Measurements from ENCODE around the gene SEC14L3.
"Not testable (repeated sequence)": the region's sequence is repeated elsewhere in the genome, so short reads cannot be mapped to it uniquely, and the experiment has no call there.

SEC14L3 gene

DNA sequence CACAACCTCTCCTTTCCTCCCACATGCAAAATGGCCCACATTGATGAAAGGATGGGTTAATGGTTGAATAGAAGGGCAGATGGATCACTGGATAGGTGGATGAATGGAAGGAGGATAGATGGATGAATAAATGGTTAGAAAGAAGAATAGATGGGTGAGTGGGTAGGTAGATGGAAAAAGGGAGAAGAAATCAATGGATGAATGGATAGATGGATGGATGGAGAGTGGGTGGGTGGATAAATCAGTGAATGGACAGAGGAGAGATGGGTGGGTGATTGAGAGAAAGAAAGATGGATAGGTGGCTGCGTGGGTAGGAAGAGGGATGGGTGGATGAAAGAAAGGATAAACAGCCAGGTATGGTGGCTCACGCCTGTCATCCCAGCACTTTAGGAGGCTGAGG, 1.2 kb downstream of the SEC14L3 start:
- Histone ChIP-seq H3K27me3 (replicated peaks; ENCODE audit: control insufficient read depth, insufficient read depth, low read length, poor library complexity, severe bottlenecking) (peaks cover 6% of the 10 kb centered on the region), H3K9me3 (ENCODE audit: control insufficient read depth, low read length) (no peaks in the 10 kb centered on the region), H3K4me1 (ENCODE audit: control insufficient read depth, insufficient read depth, low read length, poor library complexity, severe bottlenecking) (no peaks in the 10 kb centered on the region), H3K27ac (ENCODE audit: insufficient read depth, low read length, poor library complexity, severe bottlenecking) (no peak overlapping the region), H3K4me3 (ENCODE audit: insufficient read depth, low read depth, low read length, poor library complexity, severe bottlenecking) (no peak overlapping the region), H3K36me3 (ENCODE audit: control insufficient read depth, insufficient read depth, low read length) (no peaks in the 10 kb centered on the region)
- no peak for DNase-seq

GRCh38 chr22:30469165-30469564, 2.7 kb downstream of the SEC14L3 start:
- Histone ChIP-seq H3K27ac (ENCODE audit: insufficient read depth, low read length, poor library complexity, severe bottlenecking) (no peak overlapping the region), H3K4me1 (ENCODE audit: control insufficient read depth, insufficient read depth, low read length, poor library complexity, severe bottlenecking) (no peaks in the 10 kb centered on the region), H3K9me3 (ENCODE audit: control insufficient read depth, low read length) (no peaks in the 10 kb centered on the region), H3K4me3 (ENCODE audit: insufficient read depth, low read depth, low read length, poor library complexity, severe bottlenecking) (no peak overlapping the region), H3K36me3 (ENCODE audit: control insufficient read depth, insufficient read depth, low read length) (no peaks in the 10 kb centered on the region), H3K27me3 (replicated peaks; ENCODE audit: control insufficient read depth, insufficient read depth, low read length, poor library complexity, severe bottlenecking) (peaks cover 6% of the 10 kb centered on the region)
- DNase-seq: no peak

GRCh38 chr22:30460555-30460954, 11.3 kb downstream of the SEC14L3 start:
- H3K27ac ChIP-seq (ENCODE audit: insufficient read depth, low read length, poor library complexity, severe bottlenecking); H3K36me3 ChIP-seq (ENCODE audit: control insufficient read depth, insufficient read depth, low read length); H3K4me1 ChIP-seq (ENCODE audit: control insufficient read depth, insufficient read depth, low read length, poor library complexity, severe bottlenecking); H3K4me3 ChIP-seq (ENCODE audit: insufficient read depth, low read depth, low read length, poor library complexity, severe bottlenecking); H3K9me3 ChIP-seq (ENCODE audit: control insufficient read depth, low read length); H3K27me3 ChIP-seq (replicated peaks; ENCODE audit: control insufficient read depth, insufficient read depth, low read length, poor library complexity, severe bottlenecking); DNase-seq: not testable (repeated sequence)

- DNase-seq: no peak
- no peaks in the 10 kb centered on the region for H3K9me3 ChIP-seq (ENCODE audit: control insufficient read depth, low read length)
- no peaks in the 10 kb centered on the region for H3K27me3 ChIP-seq (replicated peaks; ENCODE audit: control insufficient read depth, insufficient read depth, low read length, poor library complexity, severe bottlenecking)
- no peak overlapping the region for H3K4me3 ChIP-seq (ENCODE audit: insufficient read depth, low read depth, low read length, poor library complexity, severe bottlenecking)
- no peaks in the 10 kb centered on the region for H3K36me3 ChIP-seq (ENCODE audit: control insufficient read depth, insufficient read depth, low read length)
- no peaks in the 10 kb centered on the region for H3K4me1 ChIP-seq (ENCODE audit: control insufficient read depth, insufficient read depth, low read length, poor library complexity, severe bottlenecking)
- no peak overlapping the region for H3K27ac ChIP-seq (ENCODE audit: insufficient read depth, low read length, poor library complexity, severe bottlenecking)
Measured at GRCh38 chr22:30460147-30460546, 11.7 kb downstream of the SEC14L3 start.

- H3K36me3 ChIP-seq (ENCODE audit: control insufficient read depth, insufficient read depth, low read length): no peaks in the 10 kb centered on the region
- no peak overlapping the region for H3K27ac ChIP-seq (ENCODE audit: insufficient read depth, low read length, poor library complexity, severe bottlenecking)
- no peaks in the 10 kb centered on the region for H3K9me3 ChIP-seq (ENCODE audit: control insufficient read depth, low read length)
- no peak for DNase-seq
- no peak overlapping the region for H3K4me3 ChIP-seq (ENCODE audit: insufficient read depth, low read depth, low read length, poor library complexity, severe bottlenecking)
- H3K27me3 ChIP-seq (replicated peaks; ENCODE audit: control insufficient read depth, insufficient read depth, low read length, poor library complexity, severe bottlenecking): no peaks in the 10 kb centered on the region
- H3K4me1 ChIP-seq (ENCODE audit: control insufficient read depth, insufficient read depth, low read length, poor library complexity, severe bottlenecking): no peaks in the 10 kb centered on the region
Measured at GRCh38 chr22:30459181-30460052, 12.4 kb downstream of the SEC14L3 start.

- Histone ChIP-seq H3K27ac (ENCODE audit: insufficient read depth, low read length, poor library complexity, severe bottlenecking) (no peak overlapping the region), H3K4me1 (ENCODE audit: control insufficient read depth, insufficient read depth, low read length, poor library complexity, severe bottlenecking) (no peaks in the 10 kb centered on the region), H3K27me3 (replicated peaks; ENCODE audit: control insufficient read depth, insufficient read depth, low read length, poor library complexity, severe bottlenecking) (no peaks in the 10 kb centered on the region), H3K4me3 (ENCODE audit: insufficient read depth, low read depth, low read length, poor library complexity, severe bottlenecking) (no peak overlapping the region), H3K36me3 (ENCODE audit: control insufficient read depth, insufficient read depth, low read length) (no peaks in the 10 kb centered on the region), H3K9me3 (ENCODE audit: control insufficient read depth, low read length) (no peaks in the 10 kb centered on the region)
- DNase-seq: no peak
Measured at GRCh38 chr22:30457981-30458380, 13.8 kb downstream of the SEC14L3 start.

DNA sequence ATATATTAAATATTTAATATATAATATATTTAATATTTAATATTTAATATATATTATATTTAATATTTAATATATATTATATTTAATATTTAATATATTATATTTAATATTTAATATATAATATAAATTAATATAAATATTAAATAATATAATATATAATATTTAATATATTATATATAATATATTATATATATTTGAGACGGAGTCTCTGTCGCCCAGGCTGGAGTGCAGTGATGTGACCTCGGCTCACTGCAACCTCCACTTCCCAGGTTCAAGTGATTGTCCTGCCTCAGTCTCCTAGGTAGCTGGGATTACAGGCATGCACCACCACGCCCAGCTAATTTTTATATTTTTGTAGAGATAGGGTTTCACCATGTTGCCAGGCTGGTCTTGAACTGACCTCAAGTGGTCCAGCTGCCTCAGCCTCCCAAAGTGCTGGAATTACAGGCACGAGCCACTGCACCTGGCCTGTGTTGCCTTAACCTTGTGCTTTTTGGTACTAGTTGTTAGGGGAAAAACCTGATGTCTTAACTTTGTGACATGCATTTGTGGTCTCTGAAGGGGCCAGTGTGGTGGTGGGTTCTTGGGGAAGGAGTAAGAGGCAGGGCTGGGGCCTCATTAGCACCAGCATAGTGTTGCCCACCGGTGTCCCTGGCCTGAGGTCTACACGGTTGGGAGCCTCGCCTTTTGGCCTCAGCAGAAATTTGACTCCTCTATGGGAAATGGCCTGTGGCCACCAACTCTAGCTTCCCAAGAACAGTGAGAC, 16.6 kb downstream of the SEC14L3 start:
- DNase-seq: no peak
- no peaks in the 10 kb centered on the region for H3K27me3 ChIP-seq (replicated peaks; ENCODE audit: control insufficient read depth, insufficient read depth, low read length, poor library complexity, severe bottlenecking)
- H3K9me3 ChIP-seq (ENCODE audit: control insufficient read depth, low read length): no peaks in the 10 kb centered on the region
- H3K36me3 ChIP-seq (ENCODE audit: control insufficient read depth, insufficient read depth, low read length): no peaks in the 10 kb centered on the region
- H3K4me1 ChIP-seq (ENCODE audit: control insufficient read depth, insufficient read depth, low read length, poor library complexity, severe bottlenecking): no peaks in the 10 kb centered on the region
- no peak overlapping the region for H3K27ac ChIP-seq (ENCODE audit: insufficient read depth, low read length, poor library complexity, severe bottlenecking)
- no peak overlapping the region for H3K4me3 ChIP-seq (ENCODE audit: insufficient read depth, low read depth, low read length, poor library complexity, severe bottlenecking)

DNA sequence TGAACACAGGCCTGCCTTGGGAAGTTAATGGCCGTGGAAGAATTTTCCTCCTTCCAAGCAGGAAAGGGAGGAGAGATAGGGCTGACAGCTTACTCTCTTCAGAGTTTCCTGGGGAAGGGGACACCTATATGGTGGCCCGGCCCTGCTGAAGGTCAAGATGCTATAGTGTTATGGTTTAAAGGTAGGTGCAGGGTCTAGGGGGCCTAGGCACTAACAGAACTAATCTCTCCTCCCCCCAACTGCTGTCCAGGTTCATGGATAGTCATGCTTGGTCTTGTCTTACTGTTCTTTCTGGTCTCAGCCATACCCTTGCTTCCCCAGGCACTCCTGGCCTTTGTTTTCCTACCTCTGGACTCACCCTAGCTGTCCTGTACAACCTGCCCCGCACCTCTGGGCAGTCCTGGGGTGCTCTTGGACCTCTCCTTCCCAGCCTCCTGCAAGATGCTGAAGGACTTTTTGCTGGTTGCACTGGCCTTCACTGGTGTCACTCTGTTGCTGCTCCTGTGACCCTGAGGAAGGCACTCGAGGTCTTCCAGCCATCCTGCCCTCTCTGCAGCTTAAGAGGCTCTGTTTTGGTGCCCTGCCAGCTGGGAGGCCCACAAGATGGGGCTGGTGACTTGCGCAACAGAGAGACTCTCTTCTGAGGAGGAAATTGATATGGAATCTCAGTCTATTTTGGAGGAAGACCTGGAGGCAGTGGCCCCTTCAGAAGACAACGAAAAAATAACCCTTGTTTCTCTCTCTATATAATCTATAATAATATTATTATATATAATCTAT, 17.9 kb downstream of the SEC14L3 start:
- H3K27ac ChIP-seq (ENCODE audit: insufficient read depth, low read length, poor library complexity, severe bottlenecking): no peak overlapping the region
- DNase-seq: no peak

DNA sequence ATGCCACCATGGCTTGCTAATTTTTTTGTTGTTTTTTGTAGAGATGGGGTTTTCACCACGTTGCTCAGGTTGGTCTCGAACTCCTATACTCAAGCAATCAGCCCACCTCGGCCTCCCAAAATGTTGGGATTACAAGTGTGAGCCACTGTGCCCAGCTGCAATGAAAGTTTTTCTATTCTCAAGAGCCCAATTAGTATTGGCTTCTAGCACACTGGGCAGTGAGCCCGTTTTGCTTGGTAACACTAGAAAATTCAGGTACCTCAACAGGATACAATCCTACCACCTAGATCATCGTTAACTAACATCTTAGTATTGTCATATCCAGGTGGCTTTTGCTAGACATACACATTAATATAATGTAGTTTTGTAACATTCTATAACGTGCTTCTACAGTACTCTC, 19.0 kb downstream of the SEC14L3 start:
- no peaks in the 10 kb centered on the region for H3K9me3 ChIP-seq (ENCODE audit: control insufficient read depth, low read length)
- H3K4me3 ChIP-seq (ENCODE audit: insufficient read depth, low read depth, low read length, poor library complexity, severe bottlenecking): no peak overlapping the region
- no peaks in the 10 kb centered on the region for H3K4me1 ChIP-seq (ENCODE audit: control insufficient read depth, insufficient read depth, low read length, poor library complexity, severe bottlenecking)
- no peak overlapping the region for H3K27ac ChIP-seq (ENCODE audit: insufficient read depth, low read length, poor library complexity, severe bottlenecking)
- no peaks in the 10 kb centered on the region for H3K36me3 ChIP-seq (ENCODE audit: control insufficient read depth, insufficient read depth, low read length)
- no peak for DNase-seq
- no peaks in the 10 kb centered on the region for H3K27me3 ChIP-seq (replicated peaks; ENCODE audit: control insufficient read depth, insufficient read depth, low read length, poor library complexity, severe bottlenecking)

More for the DNA sequence above, 17.9 kb downstream of the SEC14L3 start:
- H3K9me3 ChIP-seq (ENCODE audit: control insufficient read depth, low read length): no peaks in the 10 kb centered on the region
- no peaks in the 10 kb centered on the region for H3K4me1 ChIP-seq (ENCODE audit: control insufficient read depth, insufficient read depth, low read length, poor library complexity, severe bottlenecking)
- H3K36me3 ChIP-seq (ENCODE audit: control insufficient read depth, insufficient read depth, low read length): no peaks in the 10 kb centered on the region
- no peaks in the 10 kb centered on the region for H3K27me3 ChIP-seq (replicated peaks; ENCODE audit: control insufficient read depth, insufficient read depth, low read length, poor library complexity, severe bottlenecking)
- H3K4me3 ChIP-seq (ENCODE audit: insufficient read depth, low read depth, low read length, poor library complexity, severe bottlenecking): no peak overlapping the region

Data from effector memory CD4-positive, alpha-beta T cell (primary cell).